ENCODE data around the gene WNT5A.

WNT5A gene

DNA sequence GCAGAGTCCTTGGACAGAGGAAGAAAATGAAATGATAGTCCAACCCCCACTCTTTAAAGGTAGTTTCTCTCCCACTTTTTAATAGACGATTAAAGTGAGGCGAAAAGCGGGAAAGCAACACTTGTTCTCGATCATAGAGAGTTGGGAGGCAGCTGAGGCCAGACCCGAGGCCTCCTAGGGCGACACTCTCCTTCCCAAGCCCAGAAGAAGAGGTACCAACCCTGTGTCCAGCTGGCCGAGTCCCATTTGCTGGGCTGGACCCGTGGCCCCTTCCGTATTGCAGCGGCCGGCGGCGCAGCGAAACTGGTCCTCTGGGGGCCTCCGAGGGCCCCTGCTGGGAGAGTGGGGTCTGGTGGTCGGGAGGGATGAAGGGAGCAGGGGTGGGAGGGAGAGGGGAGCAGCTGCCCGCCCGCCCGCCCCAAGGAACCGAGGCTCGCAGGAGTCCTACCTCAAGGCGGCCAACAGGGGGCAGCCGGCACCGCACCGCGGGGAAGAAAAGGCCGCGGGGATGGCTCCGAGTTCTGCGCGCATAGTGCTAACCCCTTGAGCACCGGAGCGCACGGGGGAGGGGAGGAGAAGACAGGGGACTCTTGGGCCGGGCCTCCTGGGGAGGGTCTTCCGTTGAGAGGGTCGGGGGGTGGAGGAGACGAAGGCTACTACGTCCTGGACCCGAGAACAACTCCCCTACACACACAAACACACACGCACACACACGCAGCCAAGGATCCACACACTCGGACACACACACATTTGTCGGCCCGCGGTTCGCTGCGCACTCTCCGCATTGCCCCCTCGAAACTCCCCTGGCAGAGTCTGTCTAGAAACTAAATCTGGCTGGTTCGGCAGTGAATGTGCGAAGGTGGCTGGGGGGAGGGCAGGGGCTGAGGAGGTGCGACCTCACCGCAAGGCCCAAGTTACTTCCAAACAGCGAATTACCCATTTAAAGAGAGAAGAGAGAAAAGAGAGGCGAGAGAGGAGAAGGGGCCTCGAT, 2.0 kb downstream of the WNT5A start:
- peak; percentile 55 for DNase-seq
- H3K4me1 ChIP-seq, result no peaks in the 10 kb centered on the region
- TF ChIP-seq, protein P1, sequence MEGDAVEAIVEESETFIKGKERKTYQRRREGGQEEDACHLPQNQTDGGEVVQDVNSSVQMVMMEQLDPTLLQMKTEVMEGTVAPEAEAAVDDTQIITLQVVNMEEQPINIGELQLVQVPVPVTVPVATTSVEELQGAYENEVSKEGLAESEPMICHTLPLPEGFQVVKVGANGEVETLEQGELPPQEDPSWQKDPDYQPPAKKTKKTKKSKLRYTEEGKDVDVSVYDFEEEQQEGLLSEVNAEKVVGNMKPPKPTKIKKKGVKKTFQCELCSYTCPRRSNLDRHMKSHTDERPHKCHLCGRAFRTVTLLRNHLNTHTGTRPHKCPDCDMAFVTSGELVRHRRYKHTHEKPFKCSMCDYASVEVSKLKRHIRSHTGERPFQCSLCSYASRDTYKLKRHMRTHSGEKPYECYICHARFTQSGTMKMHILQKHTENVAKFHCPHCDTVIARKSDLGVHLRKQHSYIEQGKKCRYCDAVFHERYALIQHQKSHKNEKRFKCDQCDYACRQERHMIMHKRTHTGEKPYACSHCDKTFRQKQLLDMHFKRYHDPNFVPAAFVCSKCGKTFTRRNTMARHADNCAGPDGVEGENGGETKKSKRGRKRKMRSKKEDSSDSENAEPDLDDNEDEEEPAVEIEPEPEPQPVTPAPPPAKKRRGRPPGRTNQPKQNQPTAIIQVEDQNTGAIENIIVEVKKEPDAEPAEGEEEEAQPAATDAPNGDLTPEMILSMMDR (IDR thresholded peaks at IDR 0.05; ENCODE audit: low read depth, low read length), result peak; percentile 40
- H3K4me3 ChIP-seq (ENCODE audit: low read depth, low read length), result no peak overlapping the region
- H3K9me3 ChIP-seq, result no peaks in the 10 kb centered on the region
- peaks cover 74% of the 10 kb centered on the region for H3K27me3 ChIP-seq
- H3K36me3 ChIP-seq, result no peaks in the 10 kb centered on the region

DNA sequence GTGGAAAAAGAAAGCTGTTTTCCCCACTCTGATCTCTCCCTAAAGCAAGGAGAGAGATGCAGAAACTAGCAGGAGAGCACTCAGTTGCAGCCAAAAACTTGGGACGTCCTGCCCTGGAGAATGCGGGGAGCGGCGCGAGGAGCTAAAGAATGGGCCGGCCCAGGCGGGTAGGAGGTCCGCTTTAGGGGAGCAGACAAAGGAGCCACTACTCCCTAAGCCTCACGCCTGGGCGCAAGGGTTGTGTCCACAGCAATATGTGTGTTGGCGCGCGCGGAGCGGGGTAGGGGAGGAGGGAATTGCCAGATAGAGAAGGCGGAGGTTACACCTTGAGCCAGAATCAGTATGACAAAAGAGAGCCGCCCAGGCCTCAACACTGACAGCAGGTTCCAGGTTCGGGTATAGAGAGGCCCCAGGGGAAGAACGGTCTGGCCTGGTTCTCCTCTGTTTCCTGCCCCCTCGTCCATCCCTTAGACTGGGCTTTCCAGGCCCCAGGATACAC, 2.9 kb downstream of the WNT5A start:
- H3K36me3 ChIP-seq, result no peaks in the 10 kb centered on the region
- H3K9me3 ChIP-seq, result no peaks in the 10 kb centered on the region
- no peak for DNase-seq
- TF ChIP-seq, protein P1 (IDR thresholded peaks at IDR 0.05; ENCODE audit: low read depth, low read length), result no peak
- H3K27me3 ChIP-seq, result peaks cover 74% of the 10 kb centered on the region
- H3K4me3 ChIP-seq (ENCODE audit: low read depth, low read length), result no peak overlapping the region
- H3K4me1 ChIP-seq, result no peaks in the 10 kb centered on the region

DNA sequence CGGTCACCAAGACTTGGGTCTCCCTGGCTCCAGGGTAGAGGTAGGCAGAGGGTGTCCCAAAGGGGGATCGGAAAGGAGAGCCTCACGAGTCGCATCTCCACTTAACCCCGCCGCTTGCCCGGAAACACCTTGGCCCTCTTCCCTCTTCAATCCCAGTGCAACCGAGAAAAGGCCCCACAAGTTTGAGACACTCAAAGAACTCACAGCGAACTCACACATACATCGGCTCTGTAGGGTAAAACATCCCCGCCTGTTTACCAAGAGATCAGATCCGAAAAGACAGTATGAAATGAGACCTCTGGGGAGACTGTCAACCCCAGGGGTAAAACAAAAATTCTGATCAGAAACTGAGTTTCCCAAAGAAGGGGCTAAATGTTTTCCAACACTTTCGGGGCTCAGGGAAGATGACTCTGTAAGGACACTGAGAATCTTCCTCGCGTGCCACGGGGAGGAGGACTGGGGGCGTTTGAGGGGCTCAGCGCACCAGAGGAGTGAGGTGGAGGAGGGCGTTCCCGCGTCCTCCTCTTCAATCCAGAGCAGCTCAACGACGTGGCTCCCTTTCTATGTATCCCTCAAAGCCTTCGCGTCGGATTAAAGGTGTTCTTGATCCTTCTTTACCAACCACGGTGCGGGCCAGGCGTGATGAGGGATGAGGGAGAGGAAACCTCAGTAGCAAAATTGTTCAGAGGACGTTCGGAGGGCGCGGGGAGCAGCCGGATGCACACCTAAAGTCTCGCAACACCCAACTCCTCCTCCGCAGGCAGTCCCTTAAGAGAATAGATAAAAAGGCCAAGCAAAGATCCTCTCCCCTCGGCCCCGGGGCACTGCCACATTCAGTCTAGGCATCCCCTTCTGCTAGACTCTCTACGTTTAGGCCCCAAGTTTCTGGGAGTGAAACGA, 3.7 kb downstream of the WNT5A start:
- H3K36me3 ChIP-seq, result no peaks in the 10 kb centered on the region
- no peaks in the 10 kb centered on the region for H3K9me3 ChIP-seq
- H3K27me3 ChIP-seq, result peaks cover 67% of the 10 kb centered on the region
- DNase-seq, result no peak
- H3K4me3 ChIP-seq (ENCODE audit: low read depth, low read length), result no peak overlapping the region
- H3K4me1 ChIP-seq, result no peaks in the 10 kb centered on the region
- TF ChIP-seq, protein P1 (IDR thresholded peaks at IDR 0.05; ENCODE audit: low read depth, low read length), result no peak

DNA sequence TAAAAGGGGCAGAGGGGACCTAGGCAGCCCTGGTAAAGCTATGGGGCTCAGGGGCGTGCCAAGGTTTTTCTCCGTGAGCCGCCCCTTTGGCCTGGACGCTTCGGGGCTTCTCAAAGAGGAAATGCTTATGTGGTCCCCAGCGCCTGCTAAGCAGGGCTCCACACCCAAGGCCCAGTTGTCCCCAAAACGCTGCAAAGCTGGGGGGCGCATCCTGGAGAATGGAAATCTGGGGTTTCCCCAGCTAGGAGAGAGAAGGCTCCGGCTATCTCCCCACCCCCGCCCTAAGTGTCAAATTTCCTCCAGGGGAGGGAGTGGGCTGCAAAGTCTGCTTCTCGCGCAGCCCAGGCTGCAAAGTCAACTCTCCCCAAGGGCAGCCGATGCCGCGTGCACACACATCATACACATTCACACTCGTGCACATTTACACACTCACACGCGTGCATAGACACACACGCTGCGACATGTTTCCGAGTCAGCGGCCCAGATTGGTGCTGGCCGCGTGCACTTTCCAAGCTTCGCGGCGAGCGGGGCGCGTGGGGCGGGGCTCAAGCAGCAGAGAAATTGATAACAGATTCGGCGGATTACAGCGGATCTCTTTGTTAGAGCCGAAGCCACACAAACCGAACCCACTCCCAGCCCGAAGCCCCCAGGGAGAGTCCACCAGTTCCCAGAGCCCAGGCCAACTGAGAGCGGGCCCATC, 4.5 kb downstream of the WNT5A start:
- Histone ChIP-seq H3K4me1 (no peaks in the 10 kb centered on the region), H3K36me3 (no peaks in the 10 kb centered on the region), H3K4me3 (ENCODE audit: low read depth, low read length) (no peak overlapping the region), H3K9me3 (no peaks in the 10 kb centered on the region), H3K27me3 (peaks cover 61% of the 10 kb centered on the region)
- DNase-seq, result no peak
- TF ChIP-seq, protein P1 (IDR thresholded peaks at IDR 0.05; ENCODE audit: low read depth, low read length), result no peak

DNA sequence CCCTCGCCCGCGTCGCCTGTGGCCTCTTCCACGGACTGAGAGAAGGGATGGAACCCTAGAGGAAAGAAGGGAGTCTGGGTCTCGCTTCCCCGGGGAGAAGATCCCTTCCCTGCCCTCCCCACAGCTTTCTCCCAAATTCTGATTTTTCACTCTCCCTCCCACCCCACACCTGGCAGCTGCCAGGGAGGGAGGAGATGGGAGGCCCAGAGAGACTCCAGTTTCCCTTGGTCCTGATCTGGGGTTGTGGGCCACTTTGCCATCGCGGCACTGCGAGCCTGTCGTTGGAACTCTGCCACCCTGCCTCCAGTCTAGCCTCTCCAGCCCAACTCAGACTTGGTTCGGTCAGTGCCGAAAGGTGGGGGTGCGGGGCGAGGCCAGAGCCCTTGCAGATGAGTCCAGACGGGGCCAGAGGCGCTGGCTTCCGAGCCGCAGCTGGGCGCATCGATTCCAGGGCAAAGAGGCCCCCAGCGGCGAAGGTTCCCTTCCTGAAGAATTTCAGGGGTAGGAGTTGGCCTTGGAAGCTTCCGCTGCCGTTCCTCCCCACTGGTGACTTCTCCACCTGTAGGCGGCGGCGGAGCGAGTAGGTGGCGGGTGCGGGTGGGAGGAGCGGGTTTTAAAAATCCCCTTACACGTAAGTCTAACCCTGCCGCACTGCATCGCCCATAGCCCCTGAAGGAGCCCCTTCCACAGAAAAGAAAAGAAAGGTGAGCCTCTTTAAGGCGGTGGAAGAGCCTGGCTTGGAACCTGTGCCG, 5.2 kb downstream of the WNT5A start:
- H3K4me3 ChIP-seq (ENCODE audit: low read depth, low read length), result no peak overlapping the region
- no peaks in the 10 kb centered on the region for H3K4me1 ChIP-seq
- H3K36me3 ChIP-seq, result no peaks in the 10 kb centered on the region
- no peak for DNase-seq
- peaks cover 54% of the 10 kb centered on the region for H3K27me3 ChIP-seq
- TF ChIP-seq, protein P1 (IDR thresholded peaks at IDR 0.05; ENCODE audit: low read depth, low read length), result no peak
- no peaks in the 10 kb centered on the region for H3K9me3 ChIP-seq

Data from BE2C (cell line).